SU-DHL-6 (cell line): ENCODE measurements around the gene CYFIP2.

Source experiments
- H2AFZ ChIP-seq: fragments of 200-600 bp; sonication (generic); 2 replicates; pipeline ENCODE4 v1.6.1; 2014; ENCODE audit warnings: low read depth, mild to moderate bottlenecking, moderate library complexity, mixed read lengths, antibody characterized with exemption, low read length; ENCODE audit not compliant: severe bottlenecking
- H3F3A ChIP-seq: fragments of 200-600 bp; shearing (Covaris generic); 2 replicates; pipeline ENCODE4 v1.6.0; 2016; ENCODE audit warnings: antibody characterized with exemption, mild to moderate bottlenecking; ENCODE audit not compliant: insufficient read depth
- H3K27ac ChIP-seq: fragments of 200-600 bp; sonication (generic); 2 replicates; pipeline ENCODE4 v1.5.1; 2016; ENCODE audit warnings: low read depth, mild to moderate bottlenecking, low read length, moderate library complexity, mixed read lengths
- H3K27me3 ChIP-seq: fragments of 200-600 bp; sonication (generic), shearing (Covaris generic); 2 replicates; pipeline ENCODE4 v1.6.0; 2014; ENCODE audit warnings: mild to moderate bottlenecking, low read length
- H3K36me3 ChIP-seq: fragments of 200-600 bp; sonication (generic); 2 replicates; pipeline ENCODE4 v1.6.1; 2014; ENCODE audit warnings: mild to moderate bottlenecking, low read length, mixed read lengths
- H3K4me2 ChIP-seq: fragments of 300-600, 200-600 bp; shearing (Covaris generic), sonication (generic); 2 replicates; pipeline ENCODE4 v1.6.0; 2014; ENCODE audit warnings: low read length, low read depth, mild to moderate bottlenecking; ENCODE audit not compliant: poor library complexity, severe bottlenecking
- H3K4me3 ChIP-seq: fragments of 200-600 bp; sonication (generic); 2 replicates; pipeline ENCODE4 v1.5.1; 2014; ENCODE audit warnings: antibody characterized with exemption, low read length, mild to moderate bottlenecking, mixed read lengths; ENCODE audit not compliant: insufficient read depth, poor library complexity, severe bottlenecking
- H3K79me2 ChIP-seq: fragments of 200-600 bp; sonication (generic); 2 replicates; pipeline ENCODE4 v1.6.1; 2014; ENCODE audit warnings: mild to moderate bottlenecking, low read length, moderate library complexity; ENCODE audit not compliant: insufficient read depth
- H3K9ac ChIP-seq: fragments of 200-600 bp; sonication (generic); 2 replicates; pipeline ENCODE4 v1.7.0; 2014; ENCODE audit warnings: mild to moderate bottlenecking, low read length
- H3K9me2 ChIP-seq: fragments of 200-600 bp; sonication (generic); replicated peaks from 2 replicates; pipeline ENCODE4 v1.6.1; 2014; ENCODE audit warnings: low read length; ENCODE audit not compliant: insufficient read depth
- H3K9me3 ChIP-seq: fragments of 200-600 bp; sonication (generic); 2 replicates; pipeline ENCODE4 v1.6.1; 2014; ENCODE audit warnings: low read length, mixed read lengths; ENCODE audit not compliant: insufficient read depth
- H4K20me1 ChIP-seq: fragments of 200-600 bp; sonication (generic); 2 replicates; pipeline ENCODE4 v1.6.1; 2014; ENCODE audit warnings: low read depth, mild to moderate bottlenecking, antibody characterized with exemption, low read length, moderate library complexity, mixed read lengths
- EZH2phosphoT487 ChIP-seq: fragments of 200-600 bp; sonication (generic), shearing (Covaris generic); conservative IDR thresholded peaks from 2 replicates; pipeline ENCODE4 v1.6.1; 2018; ENCODE audit warnings: mild to moderate bottlenecking, antibody characterized with exemption, low read length, moderate library complexity, mixed read lengths
- TF ChIP-seq, protein P1 (sequence below): fragments of 200-600 bp; sonication (generic); IDR thresholded peaks from one replicate; pipeline ENCODE4 v1.5.1; 2017; ENCODE audit warnings: antibody characterized with exemption, mild to moderate bottlenecking, low read length, moderate library complexity; ENCODE audit not compliant: insufficient read depth, poor library complexity, severe bottlenecking

CYFIP2 gene

DNA sequence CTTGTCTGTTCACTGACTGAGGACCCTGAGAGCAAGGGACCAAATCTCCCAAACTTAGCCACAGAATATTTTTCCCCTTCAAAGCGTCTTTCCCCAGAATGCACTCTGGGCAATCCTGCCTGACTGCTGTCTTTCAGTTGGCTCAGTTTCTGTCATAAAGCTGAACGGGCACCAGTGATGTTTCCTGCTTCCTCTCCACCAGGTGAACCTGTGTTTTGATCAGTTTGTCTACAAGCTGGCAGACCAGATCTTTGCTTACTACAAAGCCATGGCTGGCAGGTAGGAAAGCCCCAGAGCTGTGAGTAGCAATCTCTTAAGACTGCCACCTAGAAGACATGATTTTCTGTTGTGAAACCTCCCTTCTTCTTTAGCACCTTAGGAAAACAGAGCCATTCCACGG lies 61.8 kb downstream of the CYFIP2 start:
- H3K9ac ChIP-seq, result no peak overlapping the region
- H2AFZ ChIP-seq, result no peak overlapping the region

DNA sequence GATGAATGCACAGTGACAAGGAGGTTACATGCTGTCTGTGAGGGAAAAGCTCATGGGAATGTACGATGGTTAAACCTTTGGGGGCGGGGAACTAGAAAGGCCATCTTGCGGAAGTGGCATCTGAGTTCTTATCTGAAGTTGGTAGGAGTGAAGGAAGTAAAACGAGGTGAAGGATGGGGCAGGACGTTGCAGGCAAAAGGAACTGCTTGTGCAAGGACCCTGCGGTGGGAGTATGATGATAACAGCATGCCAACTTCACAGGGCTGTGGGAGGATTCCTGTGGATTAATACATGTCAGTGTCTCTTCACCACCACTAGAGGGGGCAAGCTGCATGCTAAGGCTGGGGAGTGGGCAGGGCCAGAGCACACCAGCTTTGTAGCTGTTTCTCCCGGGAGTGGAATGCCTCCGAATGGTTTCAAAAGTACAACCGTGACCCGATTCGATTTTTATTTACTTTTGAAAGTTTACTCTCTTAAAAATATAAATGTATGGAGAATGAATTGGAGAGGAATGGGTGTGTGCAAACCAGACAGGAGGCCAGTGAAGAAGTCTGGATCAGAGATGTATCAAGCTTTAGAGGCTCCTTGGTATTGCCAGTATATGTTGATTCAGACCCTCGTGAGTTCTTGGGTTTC lies 62.5 kb downstream of the CYFIP2 start:
- Histone ChIP-seq H2AFZ (no peak overlapping the region), H3K4me2 (no peak overlapping the region)

More for the DNA sequence above, 61.8 kb downstream of the CYFIP2 start:
- no peaks in the 10 kb centered on the region for H3K9me2 ChIP-seq
- H3F3A ChIP-seq, result peaks cover 16% of the 10 kb centered on the region; the same call in 1 of the 2 replicates
- no peaks in the 10 kb centered on the region for H3K79me2 ChIP-seq
- H3K9me3 ChIP-seq, result no peaks in the 10 kb centered on the region
- no peak overlapping the region for H3K4me2 ChIP-seq
- no peak overlapping the region for H3K27ac ChIP-seq
- no peak for TF ChIP-seq EZH2phosphoT487
- TF ChIP-seq, protein P1, sequence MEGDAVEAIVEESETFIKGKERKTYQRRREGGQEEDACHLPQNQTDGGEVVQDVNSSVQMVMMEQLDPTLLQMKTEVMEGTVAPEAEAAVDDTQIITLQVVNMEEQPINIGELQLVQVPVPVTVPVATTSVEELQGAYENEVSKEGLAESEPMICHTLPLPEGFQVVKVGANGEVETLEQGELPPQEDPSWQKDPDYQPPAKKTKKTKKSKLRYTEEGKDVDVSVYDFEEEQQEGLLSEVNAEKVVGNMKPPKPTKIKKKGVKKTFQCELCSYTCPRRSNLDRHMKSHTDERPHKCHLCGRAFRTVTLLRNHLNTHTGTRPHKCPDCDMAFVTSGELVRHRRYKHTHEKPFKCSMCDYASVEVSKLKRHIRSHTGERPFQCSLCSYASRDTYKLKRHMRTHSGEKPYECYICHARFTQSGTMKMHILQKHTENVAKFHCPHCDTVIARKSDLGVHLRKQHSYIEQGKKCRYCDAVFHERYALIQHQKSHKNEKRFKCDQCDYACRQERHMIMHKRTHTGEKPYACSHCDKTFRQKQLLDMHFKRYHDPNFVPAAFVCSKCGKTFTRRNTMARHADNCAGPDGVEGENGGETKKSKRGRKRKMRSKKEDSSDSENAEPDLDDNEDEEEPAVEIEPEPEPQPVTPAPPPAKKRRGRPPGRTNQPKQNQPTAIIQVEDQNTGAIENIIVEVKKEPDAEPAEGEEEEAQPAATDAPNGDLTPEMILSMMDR, result no peak
- no peak overlapping the region for H3K4me3 ChIP-seq
- H3K36me3 ChIP-seq, result peaks cover 55% of the 10 kb centered on the region
- no peaks in the 10 kb centered on the region for H4K20me1 ChIP-seq
- H3K27me3 ChIP-seq, result no peaks in the 10 kb centered on the region

DNA sequence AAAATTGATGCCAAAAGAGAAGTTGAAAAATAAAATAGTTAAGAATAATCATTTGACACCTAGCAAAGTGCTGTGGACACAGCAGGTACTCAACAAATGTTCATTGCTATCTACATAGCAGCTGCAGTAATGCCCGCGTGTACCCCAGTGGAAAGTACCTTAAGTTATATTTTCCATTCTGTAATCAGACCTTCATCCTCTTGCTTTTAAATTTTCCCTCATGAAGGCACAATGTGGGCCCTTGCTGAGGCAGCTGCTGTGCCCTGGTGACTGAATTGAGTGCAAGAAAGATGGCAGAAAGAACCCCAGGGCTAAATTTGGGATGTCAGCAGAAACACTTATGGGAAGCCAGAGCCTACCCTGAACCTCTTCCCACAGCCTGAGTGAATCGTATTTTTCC lies 65.9 kb downstream of the CYFIP2 start:
- H2AFZ ChIP-seq, result no peak overlapping the region
- peaks cover 4% of the 10 kb centered on the region; the same call in 1 of the 2 replicates for H3F3A ChIP-seq
- no peak overlapping the region for H3K9ac ChIP-seq
- no peak overlapping the region for H3K4me3 ChIP-seq
- TF ChIP-seq EZH2phosphoT487, result no peak
- TF ChIP-seq, protein P1, result no peak
- no peaks in the 10 kb centered on the region for H4K20me1 ChIP-seq
- no peaks in the 10 kb centered on the region for H3K79me2 ChIP-seq
- no peak overlapping the region for H3K27ac ChIP-seq
- no peaks in the 10 kb centered on the region for H3K9me3 ChIP-seq
- H3K9me2 ChIP-seq, result no peaks in the 10 kb centered on the region
- no peak overlapping the region for H3K4me2 ChIP-seq
- no peaks in the 10 kb centered on the region for H3K27me3 ChIP-seq
- peaks cover 58% of the 10 kb centered on the region for H3K36me3 ChIP-seq

More for the DNA sequence above, 62.5 kb downstream of the CYFIP2 start:
- Histone ChIP-seq H3K9me2 (no peaks in the 10 kb centered on the region), H3K27ac (no peak overlapping the region), H3K79me2 (no peaks in the 10 kb centered on the region), H3K27me3 (no peaks in the 10 kb centered on the region), H3K36me3 (peaks cover 60% of the 10 kb centered on the region), H3K9me3 (no peaks in the 10 kb centered on the region), H3K4me3 (no peak overlapping the region), H3F3A (peaks cover 16% of the 10 kb centered on the region; the same call in 1 of the 2 replicates), H4K20me1 (no peaks in the 10 kb centered on the region), H3K9ac (no peak overlapping the region)
- TF ChIP-seq, protein P1, result peak; percentile 85
- TF ChIP-seq EZH2phosphoT487, result no peak
